NCI-H146 (cell line): Measurements from ENCODE around the gene CCDC80.

Experiments
- DNase-seq: peaks from one replicate; lab custom pipeline; 2025; lab: John Stamatoyannopoulos, UW

Gene CCDC80, protein sequence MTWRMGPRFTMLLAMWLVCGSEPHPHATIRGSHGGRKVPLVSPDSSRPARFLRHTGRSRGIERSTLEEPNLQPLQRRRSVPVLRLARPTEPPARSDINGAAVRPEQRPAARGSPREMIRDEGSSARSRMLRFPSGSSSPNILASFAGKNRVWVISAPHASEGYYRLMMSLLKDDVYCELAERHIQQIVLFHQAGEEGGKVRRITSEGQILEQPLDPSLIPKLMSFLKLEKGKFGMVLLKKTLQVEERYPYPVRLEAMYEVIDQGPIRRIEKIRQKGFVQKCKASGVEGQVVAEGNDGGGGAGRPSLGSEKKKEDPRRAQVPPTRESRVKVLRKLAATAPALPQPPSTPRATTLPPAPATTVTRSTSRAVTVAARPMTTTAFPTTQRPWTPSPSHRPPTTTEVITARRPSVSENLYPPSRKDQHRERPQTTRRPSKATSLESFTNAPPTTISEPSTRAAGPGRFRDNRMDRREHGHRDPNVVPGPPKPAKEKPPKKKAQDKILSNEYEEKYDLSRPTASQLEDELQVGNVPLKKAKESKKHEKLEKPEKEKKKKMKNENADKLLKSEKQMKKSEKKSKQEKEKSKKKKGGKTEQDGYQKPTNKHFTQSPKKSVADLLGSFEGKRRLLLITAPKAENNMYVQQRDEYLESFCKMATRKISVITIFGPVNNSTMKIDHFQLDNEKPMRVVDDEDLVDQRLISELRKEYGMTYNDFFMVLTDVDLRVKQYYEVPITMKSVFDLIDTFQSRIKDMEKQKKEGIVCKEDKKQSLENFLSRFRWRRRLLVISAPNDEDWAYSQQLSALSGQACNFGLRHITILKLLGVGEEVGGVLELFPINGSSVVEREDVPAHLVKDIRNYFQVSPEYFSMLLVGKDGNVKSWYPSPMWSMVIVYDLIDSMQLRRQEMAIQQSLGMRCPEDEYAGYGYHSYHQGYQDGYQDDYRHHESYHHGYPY

DNA sequence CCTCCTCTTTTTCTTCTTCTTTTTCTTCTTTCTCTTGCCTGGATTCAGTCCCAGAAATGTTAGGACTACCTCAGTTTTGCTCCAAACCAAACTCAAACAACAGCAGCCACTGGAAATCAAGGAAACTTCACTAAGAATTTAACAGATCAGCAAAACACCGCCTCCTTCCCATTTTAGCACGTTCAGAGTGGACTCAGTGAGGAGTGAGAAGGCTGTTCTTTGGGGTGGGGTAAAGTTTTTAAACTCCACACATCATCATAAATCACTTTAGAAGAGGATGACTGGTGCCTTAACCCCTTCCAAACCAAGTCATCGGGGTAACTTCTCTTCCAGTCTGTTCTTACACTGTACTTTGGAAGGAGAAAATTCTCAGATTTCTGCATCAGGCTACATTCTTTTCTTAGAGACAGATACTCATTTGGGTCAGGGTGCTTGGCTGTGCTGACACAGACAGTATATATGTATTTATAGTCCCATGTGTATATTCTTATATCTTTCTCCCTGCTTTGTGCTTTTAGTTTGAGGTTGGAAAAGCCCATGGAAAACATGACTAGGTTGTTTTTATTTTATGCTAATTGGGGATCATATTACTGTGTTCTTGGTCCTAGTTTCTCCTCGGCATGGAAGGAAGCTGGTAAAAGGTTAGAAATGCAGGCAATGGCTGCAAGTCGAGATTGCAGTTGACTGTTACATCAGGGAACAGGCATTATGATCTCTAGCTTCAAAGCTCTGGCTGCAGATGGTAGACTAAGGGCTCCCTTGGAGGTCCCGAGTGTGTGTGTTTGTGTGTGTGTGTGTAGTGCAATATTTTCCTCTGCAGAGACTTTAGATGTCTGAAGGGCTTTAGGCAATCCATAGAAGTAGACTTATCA, at the start of gene CCDC80:
TSS of gene CCDC80 (minus strand) at position 214 of the 872 bp plus-strand sequence. CDS start 1,238 bp downstream, outside the sequence.
- DNase-seq = no peak

DNA sequence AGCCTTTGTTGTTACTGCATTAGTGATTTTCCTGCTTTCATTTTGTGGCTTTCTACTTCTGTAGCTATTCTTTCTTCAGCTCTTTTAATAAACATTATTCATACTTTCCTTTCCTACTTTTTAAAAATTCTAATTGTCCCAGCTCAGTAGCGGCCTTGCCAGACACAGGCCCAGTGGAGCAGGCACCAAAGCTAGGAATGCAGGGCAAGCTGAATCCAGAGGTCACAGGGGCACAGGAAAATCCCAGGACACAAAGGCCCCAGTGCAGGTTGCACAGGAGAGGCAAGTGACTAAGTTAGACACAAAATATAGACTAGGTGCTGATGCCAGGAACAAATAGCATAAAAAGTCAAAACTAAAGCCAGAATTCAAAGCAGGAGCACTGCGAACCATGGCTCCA, 49.0 kb upstream of the CCDC80 start:
- no peak for DNase-seq

DNA sequence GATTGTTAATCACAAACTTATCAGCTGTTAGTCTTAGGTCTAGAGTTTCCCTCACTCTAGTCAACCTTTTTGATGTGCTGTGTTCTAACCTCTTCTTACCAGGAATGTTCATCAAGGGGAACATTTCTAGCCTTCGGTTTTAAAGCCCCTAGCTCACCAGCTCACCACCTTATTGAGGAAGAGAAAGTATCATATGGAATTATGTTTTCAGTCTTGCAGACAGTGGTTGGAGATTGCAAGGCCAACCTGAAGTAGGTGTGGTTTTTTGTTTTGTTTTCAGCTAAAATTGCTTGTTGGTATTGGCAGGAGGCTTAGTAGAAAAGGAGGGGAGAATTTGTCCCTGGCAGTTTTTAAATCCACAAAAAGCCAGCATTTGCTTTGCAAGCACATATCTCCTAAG, 48.4 kb upstream of the CCDC80 start:
- DNase-seq = no peak

DNA sequence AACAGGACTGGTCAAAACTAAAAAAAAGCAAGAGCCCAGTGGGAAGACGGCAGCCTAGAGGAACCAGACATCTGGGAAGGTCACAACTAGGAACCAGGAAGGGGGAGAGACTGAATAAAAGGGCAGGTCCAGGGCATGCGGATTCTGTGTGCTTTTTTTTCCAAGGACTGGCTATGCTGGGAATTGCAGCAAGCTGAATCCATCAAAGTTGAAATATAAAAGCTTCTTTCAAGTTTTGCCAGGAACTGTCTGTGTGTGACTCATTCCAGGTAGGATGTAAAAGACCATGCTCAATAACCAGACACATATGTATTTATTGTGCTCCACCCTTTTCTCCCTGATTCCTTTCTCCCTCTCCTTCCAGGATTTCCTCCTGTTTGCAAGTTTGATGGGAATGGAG, 47.9 kb upstream of the CCDC80 start:
- no peak for DNase-seq

DNA sequence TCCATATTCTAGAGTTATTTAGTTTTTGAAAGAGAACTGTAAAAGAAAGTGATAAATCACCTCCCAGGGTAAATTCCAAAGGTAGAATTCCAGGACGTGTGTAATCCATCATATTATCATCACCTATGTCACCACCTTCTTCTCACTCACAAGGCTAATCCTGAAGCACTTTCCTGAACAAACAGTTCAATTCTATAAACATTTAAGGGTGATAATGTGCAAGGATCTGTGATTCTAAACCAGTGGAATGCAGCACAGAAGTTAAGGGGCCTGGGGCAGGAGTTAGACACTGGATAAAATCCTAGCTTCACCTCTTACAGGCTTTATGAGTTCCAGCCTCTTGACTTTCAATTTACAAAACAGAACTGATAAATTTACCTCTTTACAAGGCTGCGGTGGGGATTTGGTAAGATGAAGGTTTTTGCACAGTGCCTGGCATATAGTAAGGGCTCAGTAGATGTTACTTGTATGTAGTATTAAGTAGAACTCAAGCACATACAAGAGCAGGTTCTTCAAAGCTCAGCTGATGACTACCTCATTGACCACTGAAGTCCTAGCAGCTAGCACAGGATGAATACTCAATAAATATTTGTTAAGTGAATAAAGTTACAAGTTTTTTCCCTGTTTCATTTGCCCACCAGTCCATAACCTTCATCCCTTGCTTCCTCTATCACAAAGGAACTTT, 47.3 kb upstream of the CCDC80 start:
- DNase-seq = no peak

GRCh38 chr3:112687616-112688015, 46.7 kb upstream of the CCDC80 start:
- DNase-seq = no peak

DNA sequence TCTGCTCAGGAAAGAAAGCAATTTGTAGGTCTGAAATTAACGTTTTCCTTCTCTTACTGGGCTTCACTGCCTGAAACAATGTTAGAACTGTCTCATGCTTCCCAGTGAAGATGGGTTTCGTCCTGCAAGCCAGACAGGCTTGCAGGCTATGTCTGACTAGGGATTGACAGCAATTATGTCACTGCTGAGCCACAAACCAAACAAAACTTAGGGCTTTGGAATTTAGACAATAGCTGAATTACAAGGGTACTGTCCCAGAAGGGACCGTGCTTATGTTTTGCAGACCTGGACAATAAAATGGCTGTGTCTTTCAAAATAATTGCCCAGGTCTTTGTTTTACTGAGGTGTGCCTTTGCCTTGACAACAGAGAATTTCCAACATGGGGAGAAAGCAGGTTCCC, 46.3 kb upstream of the CCDC80 start:
- no peak for DNase-seq

GRCh38 chr3:112685956-112686799, 45.2 kb upstream of the CCDC80 start:
- no peak for DNase-seq

GRCh38 chr3:112685420-112685819, 44.5 kb upstream of the CCDC80 start:
- DNase-seq = no peak

GRCh38 chr3:112682361-112682760, 41.4 kb upstream of the CCDC80 start:
- DNase-seq = no peak

DNA sequence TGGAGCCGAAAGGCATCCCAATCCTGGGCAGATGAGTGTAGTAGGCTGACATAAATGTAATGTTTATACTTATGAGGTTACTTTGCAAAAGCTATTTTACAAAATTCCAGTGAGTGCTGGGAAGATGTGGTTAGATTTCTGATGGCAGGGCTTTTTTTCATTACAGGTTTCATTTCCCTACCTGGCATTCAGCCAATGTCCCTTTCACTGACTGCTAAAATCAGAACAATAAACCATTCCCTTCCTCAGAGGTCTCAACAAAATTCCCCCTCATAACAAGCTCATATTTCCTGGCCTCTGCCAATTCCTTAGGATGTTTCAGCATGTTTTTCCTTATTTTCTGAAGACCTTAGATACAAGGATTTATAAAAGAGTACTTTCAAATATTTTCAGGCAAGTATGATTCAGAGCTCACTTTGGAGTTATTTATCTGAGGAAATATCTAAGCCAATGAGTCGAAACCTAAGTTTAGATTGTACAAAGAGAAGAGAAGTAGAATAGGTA, 40.9 kb upstream of the CCDC80 start:
- no peak for DNase-seq

DNA sequence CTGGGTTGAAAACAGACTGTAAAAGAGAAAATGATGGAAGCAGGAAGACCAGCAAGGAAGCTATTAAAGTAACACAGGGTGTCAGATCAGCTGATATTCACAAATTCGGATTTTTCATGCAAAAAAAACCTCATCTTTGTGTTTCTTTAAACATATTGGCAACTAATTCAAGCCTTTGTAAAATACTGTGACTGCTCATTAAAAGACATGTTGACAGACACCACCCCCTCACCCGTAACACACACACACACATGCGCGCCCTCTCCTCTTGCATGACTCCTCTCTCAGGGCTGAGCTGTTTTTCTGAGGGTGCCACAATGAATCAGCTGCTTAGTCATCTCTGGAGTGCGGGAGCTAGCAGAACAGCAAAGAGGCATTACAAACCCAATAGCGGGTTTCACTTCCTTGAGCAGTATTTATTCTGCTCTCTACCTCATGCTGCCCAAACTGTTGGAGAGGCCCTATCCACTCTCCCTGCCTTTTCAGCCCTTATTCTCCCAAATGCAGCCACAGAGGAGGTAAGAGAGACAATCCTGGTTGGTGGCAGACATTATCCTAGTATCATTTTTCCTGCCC, 35.8 kb upstream of the CCDC80 start:
- DNase-seq = peak; percentile 41

DNA sequence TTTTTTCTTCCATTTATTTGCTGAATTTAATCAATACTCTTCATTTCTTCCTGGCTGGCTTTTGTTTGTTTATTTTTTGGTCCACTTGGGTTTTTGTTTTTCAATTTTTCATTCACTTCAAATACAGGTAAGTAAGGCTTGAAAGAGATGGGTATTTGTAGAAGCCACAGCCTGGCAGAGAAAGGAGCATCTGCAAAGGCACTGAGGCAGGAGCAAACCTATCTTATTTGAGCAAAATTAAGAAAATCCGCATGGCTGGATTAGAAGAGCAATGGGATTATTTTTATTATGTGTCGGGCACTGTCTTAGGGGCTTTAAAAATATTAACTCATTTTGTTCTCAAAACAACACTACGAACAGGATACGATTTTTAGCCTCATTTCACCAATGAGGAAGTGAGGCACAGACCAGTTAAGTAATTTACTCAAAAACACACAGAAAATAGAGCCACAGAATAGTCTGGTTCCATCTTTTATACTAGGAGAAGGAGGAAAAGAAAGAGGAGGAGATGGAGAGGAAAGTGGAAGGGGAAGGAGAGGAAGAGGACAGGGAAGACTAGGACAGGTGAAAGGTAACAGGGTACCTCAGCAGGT, 35.1 kb upstream of the CCDC80 start:
- DNase-seq = no peak

DNA sequence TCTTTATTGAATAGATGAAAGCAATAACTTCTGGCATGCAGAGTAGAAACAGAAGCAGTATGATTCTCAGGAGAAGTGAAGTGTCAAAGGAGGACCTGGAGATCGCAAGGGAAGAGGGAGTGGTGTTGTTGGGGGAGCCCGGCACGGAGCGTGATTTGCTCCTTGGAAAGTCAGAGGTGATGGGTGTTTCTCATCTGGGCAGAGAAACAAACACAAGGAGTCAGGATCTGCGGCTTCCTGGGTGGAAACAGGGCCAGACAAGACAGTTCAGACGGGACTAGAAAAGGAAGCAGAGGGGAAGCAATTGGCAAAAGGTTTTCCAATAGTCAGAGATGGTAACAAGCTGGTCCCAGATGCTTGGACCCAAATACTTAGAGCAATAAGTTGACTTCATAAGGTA, 34.4 kb upstream of the CCDC80 start:
- DNase-seq = no peak

- DNase-seq = no peak
Observed at GRCh38 chr3:112672716-112673541, 32.0 kb upstream of the CCDC80 start.

DNA sequence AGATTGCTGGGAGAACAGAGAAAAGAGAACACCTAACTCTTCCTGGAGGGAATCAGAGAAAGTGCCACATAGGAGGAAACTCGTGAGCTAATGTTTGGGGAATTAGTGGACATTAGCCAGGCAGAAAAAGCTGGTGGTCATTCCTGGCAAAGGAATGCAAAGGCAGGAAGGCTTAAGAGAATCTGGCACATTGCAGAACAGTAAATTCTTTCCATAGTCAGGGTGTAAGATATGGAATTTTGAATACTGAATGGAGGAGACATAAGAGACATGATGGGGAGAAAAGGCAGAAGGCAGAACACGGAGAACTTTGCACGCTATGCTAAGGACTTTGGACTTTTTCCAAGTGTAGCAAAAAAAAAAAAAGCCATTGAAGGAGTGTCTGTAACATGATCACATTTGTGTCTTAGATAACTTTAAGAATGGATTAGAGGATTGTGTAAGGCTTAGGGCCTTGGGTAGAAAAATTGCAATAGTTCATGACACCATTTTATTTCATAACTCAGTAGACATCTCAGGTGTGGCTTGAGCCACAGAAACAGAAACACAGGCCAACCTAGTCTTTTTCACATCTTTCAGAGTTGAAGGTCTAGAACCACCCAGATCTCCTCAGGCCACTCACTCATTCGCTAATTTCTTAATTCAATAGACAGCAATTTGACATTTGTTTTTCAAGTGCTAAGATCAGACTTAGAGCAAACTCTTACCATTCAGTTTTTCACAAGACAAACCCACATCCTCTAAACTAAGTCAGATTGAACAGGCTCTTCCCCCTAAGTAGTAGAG, 31.2 kb upstream of the CCDC80 start:
- DNase-seq = no peak

- DNase-seq = no peak
Observed at GRCh38 chr3:112670824-112671223, 29.9 kb upstream of the CCDC80 start.

- DNase-seq = no peak
Observed at GRCh38 chr3:112667599-112667998, 26.7 kb upstream of the CCDC80 start.
